Activated CD8-positive, alpha-beta memory T cell treated with anti-CD3 and anti-CD28 coated beads for 1 hour (primary cell): ENCODE data around the gene CXCR5.

Experiments
- DNase-seq, 2 donors: peaks; one replicate each; pipeline ENCODE4 v3.0.0-alpha.2; 2020; ENCODE audit warnings: low read depth in 1 of 2; ENCODE audit errors: extremely low read depth in 1 of 2

The CXCR5 gene

DNA sequence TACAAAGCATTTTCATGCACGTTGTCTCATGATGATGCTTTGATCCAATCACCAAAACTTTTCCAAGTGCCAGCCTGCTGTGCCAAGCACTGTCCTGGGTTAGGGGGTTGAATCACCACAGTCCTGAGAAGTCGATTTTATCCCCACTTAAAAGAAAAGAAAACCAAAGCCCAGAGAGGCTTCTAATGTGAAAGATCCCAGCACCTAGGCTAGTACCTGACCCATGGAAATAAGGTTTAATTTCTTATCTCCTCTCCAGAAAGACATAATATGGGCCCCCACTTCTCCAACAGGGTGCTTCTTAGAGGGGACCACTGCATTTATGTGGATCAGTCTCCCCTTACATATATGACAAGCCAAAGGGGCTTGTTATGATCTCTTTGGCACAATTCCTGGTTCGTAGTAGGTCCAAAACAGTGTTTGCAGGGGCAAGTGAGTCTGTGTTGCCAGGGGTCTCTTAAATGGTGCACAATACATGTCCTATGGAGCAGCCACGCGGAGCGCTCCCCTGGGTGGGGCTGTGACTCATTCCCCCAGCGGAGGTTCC lies 43.9 kb downstream of the CXCR5 start:
- no peak for DNase-seq

- peak; percentile 84 to 93 for DNase-seq
Observed at GRCh38 chr11:118928101-118928869, 44.6 kb downstream of the CXCR5 start.

DNA sequence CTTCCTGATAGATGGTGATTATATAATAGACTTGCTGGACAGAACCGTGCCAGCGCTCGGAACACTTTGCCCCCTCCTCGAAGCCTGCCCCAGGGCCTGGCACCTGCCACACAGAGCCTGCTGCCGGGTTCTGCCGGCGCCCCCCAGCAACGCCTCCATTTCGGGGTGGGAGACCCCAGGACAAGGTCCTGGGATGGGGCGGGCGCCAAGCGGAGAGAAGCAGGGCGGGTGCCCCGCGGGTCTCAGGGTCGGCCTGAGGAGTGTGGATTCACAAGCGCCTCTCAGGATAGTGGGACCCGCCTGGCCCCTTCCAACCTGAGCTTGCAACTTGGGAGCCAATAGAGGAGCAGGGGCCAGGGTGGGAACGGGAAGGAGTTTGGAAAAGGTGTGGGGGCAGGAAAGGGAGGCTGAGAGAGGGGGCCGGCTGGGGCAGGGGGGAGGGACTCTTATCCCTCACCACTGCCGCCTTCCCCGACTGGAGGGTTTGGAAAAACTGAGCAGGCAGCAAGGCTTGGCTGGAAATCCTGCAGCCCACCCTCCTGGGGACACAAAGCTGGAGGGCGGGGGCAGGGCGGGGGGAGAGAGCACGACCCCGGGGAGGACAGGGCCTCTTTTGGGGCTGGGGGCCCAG lies 45.3 kb downstream of the CXCR5 start:
- DNase-seq, result no peak

DNA sequence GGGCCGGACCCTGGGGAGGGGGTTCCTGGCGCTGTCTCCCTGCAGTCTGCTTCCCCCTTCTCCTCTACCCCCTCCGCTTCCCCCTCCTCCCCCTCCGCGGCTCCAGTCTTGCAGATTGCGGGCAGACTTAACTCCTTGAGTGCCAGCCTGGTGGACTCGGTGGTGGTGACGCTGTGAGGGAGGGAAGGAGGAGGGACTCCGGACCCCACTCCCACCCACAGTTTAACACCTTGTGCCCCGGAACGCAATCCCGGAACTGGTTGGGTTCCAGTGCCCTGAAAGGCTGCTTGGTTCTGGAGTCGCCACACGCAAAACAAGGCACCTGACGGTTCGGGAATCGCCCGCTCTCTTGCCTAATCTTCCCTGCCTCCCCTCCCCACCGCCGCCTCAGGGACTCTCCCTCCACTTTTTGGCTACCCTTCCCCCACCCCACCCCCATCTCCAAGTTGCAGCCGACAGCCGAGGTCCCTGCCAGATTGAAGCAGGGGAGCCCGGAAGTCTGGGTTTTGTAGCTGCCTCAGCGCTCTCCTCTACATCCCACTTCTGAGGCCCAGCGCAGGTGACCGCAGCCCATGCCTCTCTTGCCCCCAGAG lies 45.9 kb downstream of the CXCR5 start:
- DNase-seq, result peak; percentile 55 to 60

DNA sequence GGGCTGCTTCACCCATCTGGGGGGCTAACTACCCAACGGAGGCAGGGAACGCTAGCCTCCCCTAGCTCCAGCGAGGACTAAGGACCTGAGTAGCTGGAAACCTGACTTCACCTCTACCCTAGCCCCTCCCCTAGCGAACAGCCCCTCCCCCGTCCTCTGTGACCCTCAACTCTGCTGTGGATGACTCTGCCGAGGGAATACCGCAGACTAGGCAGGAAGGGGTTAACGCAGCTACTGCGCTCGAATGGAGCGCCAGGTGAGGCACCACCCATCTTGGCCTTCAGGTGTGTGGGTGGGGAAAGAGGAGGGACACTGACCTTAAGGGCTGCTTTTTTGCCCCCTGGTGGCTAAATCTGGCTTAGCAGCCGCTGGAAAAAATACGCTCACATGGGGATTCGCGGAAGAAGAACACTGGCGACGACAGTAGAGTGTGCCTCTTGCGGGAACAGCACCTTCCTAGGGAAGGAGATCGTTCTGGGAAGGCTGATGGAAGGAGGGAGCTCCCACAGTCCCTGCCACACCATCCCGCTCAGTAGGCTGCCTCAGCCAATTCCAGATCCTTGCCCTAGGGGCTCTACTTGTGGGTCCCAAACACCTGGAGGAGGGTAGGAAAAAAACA lies 46.5 kb downstream of the CXCR5 start:
- peak; percentile 69 to 74 for DNase-seq

GRCh38 chr11:118931571-118931970 lies 47.9 kb downstream of the CXCR5 start:
- DNase-seq, result no peak

GRCh38 chr11:118933486-118933885 lies 49.8 kb downstream of the CXCR5 start:
- DNase-seq, result no peak

- DNase-seq, result no peak
Observed at GRCh38 chr11:118935376-118935775, 51.7 kb downstream of the CXCR5 start.

DNA sequence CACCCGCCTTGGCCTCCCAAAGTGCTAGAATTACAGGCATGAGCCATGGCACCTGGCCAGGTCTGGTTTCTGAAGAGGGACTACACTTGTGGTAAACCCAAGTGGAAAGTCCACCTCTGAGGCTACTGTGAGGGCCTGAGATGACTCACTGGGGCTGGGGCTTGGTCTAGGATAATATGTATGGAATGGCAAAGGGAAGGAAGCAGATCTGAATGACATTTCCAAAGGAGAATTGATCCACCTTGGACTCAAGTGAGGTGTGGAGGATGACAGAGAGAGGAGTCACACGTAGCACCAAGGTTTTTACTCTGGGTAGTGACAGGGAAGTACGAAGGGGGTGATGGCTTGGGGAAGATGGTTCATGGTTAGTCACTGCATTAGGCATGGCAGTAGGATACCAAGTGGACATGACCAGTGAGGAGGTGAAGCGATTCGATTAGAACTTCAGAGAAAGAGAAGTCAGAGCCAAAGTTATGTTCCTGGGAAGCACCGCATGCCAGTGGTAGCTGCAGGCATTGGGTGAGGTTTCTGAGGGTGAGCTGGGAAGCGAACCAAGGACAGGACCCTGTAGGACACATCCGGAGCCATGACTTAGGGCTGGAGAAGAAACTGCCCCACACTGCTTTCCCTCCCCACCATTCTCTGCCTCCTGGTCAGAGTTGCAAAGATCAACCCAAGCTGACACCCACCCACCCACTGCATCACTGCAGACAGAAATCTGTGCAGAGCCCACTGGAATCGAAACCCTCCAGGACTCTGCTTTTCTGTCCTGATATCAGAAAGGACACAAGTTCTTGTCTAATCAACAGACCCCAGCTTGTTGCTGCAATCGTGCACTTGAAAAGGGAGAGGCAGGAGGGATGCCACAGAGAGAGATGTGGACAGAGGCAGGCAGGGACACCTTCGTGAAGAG lies 55.1 kb downstream of the CXCR5 start:
- no peak for DNase-seq

DNA sequence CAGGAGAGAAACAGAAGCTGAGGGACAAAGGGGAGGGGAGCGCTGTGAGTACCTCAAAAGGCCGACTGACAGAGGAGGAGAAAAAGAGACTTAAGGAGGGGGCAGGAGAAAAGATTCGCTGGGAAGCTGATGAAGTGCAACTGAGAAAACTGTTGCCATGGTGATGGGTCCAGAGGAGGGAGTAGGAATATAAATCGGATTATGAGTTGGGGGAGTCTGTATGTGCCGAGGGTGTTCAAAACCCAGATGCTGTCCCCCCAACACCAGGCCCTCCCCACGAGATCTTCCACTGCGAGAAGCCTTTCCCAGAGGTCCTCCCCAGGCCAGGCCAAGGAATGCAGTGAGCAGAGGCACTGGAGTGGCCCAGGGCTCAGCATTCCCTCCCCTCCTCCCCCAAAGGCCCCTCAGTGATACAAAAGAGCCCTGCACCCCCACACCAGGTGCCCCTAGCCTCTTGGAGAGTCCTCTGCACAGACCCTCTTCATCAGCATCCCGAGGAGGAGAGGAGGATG lies 55.8 kb downstream of the CXCR5 start:
- no peak for DNase-seq

DNA sequence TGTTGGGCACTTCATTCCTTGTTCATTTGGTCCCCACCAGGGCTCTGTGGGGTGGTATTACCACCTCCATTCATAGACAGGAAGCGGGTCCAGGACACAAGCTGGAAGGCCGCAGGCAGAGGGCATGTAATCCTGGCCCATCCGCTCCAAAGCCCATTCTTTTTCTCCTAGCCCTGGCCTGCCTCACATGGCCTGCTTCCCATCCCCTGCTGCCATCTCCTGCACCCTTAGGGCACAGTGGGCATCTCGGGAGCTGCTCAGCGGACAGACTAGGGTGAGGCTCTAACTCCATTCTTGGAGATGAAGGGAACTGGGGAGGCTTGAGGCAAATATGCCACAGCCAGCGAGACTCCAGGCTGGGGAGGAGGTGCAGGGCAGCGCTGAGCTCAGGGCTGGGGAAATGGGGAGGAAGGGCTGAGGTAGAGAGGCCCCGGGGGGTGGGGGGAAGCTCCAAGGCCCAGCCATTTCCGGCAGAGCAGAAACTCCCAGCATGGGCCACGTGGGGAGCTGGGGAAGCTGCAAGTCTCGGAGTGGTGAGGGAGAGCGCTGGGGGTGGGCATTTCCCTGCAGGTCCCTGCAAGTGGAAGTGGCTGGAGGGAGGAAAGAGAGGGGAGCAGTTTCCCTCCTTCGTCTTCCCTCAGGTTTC lies 56.4 kb downstream of the CXCR5 start:
- DNase-seq, result no peak

GRCh38 chr11:118947091-118947490 lies 63.4 kb downstream of the CXCR5 start:
- no peak for DNase-seq
